ENCODE results near the gene B4GALNT3. TPM values are rescaled to one million over a fixed set of nuclear protein-coding genes. Genes with fewer than 3 reads are reported as not detected.

The B4GALNT3 gene
- total and polyA plus RNA-seq, 2 experiments from 2014 or later = 2.8 to 15.8 TPM

DNA sequence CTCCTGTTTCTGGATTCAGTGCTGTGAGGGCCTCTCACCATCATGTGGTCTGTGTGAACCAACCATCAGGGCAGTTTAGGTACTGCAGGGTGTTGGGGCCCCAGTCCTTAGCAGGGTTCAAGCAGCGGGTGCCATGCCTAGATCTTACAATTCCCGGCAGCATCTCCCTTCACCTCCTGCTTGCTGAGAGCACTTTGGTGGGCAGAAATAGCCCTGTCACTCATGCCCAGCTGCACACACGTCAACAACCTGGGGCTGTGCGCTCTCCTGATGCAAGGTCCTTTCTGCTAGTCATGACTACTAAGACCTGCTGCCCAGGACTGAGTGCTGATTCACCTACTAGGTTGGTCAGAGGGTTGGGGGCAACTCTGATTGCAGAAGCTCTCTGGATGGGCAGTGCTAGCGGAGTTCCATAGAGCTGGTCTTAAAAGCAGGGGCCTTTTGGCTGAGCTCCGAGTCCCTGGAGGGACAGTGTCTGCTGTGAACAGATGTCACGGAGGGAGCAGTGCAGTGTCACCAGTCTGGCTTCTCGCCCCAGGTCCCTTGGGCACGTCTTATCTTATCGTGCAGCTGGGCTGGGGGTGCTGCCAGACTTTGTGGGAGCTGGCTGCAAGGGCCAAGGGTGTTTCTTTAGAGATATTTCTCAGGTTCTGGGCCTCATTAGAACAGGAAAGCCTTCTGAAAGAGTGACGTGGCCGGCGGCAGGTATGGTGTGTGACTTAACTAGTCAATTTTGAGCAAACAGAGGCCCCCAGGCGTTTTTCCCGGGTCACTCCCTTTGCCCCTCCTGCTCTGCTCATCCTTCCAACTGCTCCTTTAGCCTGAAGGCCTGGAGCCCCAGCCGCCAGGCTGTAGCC lies 131.7 kb downstream of the B4GALNT3 start:
- peaks cover 4% of the 10 kb centered on the region; the same call in 1 of the 3 replicates for H3K9me3 Mint-ChIP-seq
- no peaks in the 10 kb centered on the region for H4K20me1 ChIP-seq (replicated peaks; ENCODE audit: insufficient read depth)
- no peaks in the 10 kb centered on the region for H3K36me3 Mint-ChIP-seq (ENCODE audit: low read depth)
- ATAC-seq (peak; percentile 95), DNase-seq (ENCODE audit: low spot score) (peak; percentile 28)
- H3K4me2 ChIP-seq = no peak overlapping the region
- no peaks in the 10 kb centered on the region for H3K27me3 ChIP-seq (ENCODE audit: insufficient read depth)
- H2AFZ ChIP-seq = peak overlapping the region; percentile 85
- H3K4me3 ChIP-seq = no peak overlapping the region
- TF ChIP-seq STAT1 (IDR thresholded peaks at IDR 0.05; ENCODE audit: unreplicated experiment) (no peak), POLR2AphosphoS5 (IDR thresholded peaks at IDR 0.05; ENCODE audit: low read depth) (no peak), ZNF114 (CRISPR knock-in tag; IDR thresholded peaks at IDR 0.05) (no peak), EZH2phosphoT487 (IDR thresholded peaks at IDR 0.05; ENCODE audit: unreplicated experiment) (no peak), EZH2 (IDR thresholded peaks at IDR 0.05; ENCODE audit: low read depth, unreplicated experiment) (no peak), CREB1 (CRISPR knock-in tag; IDR thresholded peaks at IDR 0.05; ENCODE audit: low read depth) (no peak)
- TF ChIP-seq, protein P1, sequence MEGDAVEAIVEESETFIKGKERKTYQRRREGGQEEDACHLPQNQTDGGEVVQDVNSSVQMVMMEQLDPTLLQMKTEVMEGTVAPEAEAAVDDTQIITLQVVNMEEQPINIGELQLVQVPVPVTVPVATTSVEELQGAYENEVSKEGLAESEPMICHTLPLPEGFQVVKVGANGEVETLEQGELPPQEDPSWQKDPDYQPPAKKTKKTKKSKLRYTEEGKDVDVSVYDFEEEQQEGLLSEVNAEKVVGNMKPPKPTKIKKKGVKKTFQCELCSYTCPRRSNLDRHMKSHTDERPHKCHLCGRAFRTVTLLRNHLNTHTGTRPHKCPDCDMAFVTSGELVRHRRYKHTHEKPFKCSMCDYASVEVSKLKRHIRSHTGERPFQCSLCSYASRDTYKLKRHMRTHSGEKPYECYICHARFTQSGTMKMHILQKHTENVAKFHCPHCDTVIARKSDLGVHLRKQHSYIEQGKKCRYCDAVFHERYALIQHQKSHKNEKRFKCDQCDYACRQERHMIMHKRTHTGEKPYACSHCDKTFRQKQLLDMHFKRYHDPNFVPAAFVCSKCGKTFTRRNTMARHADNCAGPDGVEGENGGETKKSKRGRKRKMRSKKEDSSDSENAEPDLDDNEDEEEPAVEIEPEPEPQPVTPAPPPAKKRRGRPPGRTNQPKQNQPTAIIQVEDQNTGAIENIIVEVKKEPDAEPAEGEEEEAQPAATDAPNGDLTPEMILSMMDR (conservative IDR thresholded peaks at IDR 0.05; ENCODE audit: low read depth in 2 of 2) = no peak; a peak in 1 of 4 replicates
- TF ChIP-seq, protein P2, sequence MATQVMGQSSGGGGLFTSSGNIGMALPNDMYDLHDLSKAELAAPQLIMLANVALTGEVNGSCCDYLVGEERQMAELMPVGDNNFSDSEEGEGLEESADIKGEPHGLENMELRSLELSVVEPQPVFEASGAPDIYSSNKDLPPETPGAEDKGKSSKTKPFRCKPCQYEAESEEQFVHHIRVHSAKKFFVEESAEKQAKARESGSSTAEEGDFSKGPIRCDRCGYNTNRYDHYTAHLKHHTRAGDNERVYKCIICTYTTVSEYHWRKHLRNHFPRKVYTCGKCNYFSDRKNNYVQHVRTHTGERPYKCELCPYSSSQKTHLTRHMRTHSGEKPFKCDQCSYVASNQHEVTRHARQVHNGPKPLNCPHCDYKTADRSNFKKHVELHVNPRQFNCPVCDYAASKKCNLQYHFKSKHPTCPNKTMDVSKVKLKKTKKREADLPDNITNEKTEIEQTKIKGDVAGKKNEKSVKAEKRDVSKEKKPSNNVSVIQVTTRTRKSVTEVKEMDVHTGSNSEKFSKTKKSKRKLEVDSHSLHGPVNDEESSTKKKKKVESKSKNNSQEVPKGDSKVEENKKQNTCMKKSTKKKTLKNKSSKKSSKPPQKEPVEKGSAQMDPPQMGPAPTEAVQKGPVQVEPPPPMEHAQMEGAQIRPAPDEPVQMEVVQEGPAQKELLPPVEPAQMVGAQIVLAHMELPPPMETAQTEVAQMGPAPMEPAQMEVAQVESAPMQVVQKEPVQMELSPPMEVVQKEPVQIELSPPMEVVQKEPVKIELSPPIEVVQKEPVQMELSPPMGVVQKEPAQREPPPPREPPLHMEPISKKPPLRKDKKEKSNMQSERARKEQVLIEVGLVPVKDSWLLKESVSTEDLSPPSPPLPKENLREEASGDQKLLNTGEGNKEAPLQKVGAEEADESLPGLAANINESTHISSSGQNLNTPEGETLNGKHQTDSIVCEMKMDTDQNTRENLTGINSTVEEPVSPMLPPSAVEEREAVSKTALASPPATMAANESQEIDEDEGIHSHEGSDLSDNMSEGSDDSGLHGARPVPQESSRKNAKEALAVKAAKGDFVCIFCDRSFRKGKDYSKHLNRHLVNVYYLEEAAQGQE (IDR thresholded peaks at IDR 0.05; ENCODE audit: unreplicated experiment) = no peak
- TF ChIP-seq, protein P3, sequence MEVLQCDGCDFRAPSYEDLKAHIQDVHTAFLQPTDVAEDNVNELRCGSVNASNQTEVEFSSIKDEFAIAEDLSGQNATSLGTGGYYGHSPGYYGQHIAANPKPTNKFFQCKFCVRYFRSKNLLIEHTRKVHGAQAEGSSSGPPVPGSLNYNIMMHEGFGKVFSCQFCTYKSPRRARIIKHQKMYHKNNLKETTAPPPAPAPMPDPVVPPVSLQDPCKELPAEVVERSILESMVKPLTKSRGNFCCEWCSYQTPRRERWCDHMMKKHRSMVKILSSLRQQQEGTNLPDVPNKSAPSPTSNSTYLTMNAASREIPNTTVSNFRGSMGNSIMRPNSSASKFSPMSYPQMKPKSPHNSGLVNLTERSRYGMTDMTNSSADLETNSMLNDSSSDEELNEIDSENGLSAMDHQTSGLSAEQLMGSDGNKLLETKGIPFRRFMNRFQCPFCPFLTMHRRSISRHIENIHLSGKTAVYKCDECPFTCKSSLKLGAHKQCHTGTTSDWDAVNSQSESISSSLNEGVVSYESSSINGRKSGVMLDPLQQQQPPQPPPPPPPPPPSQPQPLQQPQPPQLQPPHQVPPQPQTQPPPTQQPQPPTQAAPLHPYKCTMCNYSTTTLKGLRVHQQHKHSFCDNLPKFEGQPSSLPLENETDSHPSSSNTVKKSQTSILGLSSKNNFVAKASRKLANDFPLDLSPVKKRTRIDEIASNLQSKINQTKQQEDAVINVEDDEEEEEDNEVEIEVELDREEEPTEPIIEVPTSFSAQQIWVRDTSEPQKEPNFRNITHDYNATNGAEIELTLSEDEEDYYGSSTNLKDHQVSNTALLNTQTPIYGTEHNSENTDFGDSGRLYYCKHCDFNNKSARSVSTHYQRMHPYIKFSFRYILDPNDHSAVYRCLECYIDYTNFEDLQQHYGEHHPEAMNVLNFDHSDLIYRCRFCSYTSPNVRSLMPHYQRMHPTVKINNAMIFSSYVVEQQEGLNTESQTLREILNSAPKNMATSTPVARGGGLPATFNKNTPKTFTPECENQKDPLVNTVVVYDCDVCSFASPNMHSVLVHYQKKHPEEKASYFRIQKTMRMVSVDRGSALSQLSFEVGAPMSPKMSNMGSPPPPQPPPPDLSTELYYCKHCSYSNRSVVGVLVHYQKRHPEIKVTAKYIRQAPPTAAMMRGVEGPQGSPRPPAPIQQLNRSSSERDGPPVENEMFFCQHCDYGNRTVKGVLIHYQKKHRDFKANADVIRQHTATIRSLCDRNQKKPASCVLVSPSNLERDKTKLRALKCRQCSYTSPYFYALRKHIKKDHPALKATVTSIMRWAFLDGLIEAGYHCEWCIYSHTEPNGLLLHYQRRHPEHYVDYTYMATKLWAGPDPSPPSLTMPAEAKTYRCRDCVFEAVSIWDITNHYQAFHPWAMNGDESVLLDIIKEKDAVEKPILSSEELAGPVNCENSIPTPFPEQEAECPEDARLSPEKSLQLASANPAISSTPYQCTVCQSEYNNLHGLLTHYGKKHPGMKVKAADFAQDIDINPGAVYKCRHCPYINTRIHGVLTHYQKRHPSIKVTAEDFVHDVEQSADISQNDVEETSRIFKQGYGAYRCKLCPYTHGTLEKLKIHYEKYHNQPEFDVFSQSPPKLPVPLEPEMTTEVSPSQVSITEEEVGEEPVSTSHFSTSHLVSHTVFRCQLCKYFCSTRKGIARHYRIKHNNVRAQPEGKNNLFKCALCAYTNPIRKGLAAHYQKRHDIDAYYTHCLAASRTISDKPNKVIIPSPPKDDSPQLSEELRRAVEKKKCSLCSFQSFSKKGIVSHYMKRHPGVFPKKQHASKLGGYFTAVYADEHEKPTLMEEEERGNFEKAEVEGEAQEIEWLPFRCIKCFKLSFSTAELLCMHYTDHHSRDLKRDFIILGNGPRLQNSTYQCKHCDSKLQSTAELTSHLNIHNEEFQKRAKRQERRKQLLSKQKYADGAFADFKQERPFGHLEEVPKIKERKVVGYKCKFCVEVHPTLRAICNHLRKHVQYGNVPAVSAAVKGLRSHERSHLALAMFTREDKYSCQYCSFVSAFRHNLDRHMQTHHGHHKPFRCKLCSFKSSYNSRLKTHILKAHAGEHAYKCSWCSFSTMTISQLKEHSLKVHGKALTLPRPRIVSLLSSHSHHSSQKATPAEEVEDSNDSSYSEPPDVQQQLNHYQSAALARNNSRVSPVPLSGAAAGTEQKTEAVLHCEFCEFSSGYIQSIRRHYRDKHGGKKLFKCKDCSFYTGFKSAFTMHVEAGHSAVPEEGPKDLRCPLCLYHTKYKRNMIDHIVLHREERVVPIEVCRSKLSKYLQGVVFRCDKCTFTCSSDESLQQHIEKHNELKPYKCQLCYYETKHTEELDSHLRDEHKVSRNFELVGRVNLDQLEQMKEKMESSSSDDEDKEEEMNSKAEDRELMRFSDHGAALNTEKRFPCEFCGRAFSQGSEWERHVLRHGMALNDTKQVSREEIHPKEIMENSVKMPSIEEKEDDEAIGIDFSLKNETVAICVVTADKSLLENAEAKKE (CRISPR knock-in tag; IDR thresholded peaks at IDR 0.05) = no peak
- TF ChIP-seq, protein P4, sequence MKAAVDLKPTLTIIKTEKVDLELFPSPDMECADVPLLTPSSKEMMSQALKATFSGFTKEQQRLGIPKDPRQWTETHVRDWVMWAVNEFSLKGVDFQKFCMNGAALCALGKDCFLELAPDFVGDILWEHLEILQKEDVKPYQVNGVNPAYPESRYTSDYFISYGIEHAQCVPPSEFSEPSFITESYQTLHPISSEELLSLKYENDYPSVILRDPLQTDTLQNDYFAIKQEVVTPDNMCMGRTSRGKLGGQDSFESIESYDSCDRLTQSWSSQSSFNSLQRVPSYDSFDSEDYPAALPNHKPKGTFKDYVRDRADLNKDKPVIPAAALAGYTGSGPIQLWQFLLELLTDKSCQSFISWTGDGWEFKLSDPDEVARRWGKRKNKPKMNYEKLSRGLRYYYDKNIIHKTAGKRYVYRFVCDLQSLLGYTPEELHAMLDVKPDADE (IDR thresholded peaks at IDR 0.05) = no peak
- H3K36me3 ChIP-seq (ENCODE audit: insufficient read depth) = no peaks in the 10 kb centered on the region
- H3K4me3 Mint-ChIP-seq = no peak overlapping the region
- H3K4me1 ChIP-seq (ENCODE audit: insufficient read depth) = no peaks in the 10 kb centered on the region
- no peaks in the 10 kb centered on the region for H3F3A ChIP-seq (replicated peaks; ENCODE audit: low read depth)
- no peaks in the 10 kb centered on the region for H3K79me2 ChIP-seq (replicated peaks; ENCODE audit: insufficient read depth)
- H3K4me1 Mint-ChIP-seq = no peaks in the 10 kb centered on the region; the same call in 2 of the 3 replicates
- H3K9me2 ChIP-seq (ENCODE audit: insufficient read depth) = no peaks in the 10 kb centered on the region
- H3K27ac ChIP-seq (ENCODE audit: low read depth) = no peak overlapping the region
- peaks cover 6% of the 10 kb centered on the region for H3K27me3 Mint-ChIP-seq (ENCODE audit: insufficient read depth, low read depth, poor library complexity)
- no peak overlapping the region for H3K27ac Mint-ChIP-seq
